H9 (cell line): Measurements from ENCODE around the gene WAC. TPM values are rescaled to one million over a fixed set of nuclear protein-coding genes. Genes with fewer than 3 reads are reported as not detected.

Experiments
- DNase-seq: peaks from one replicate; pipeline ENCODE4 v3.0.0-alpha.2; 2017
- H2AFZ ChIP-seq: one replicate; pipeline ENCODE4 v1.6.1; 2013; ENCODE audit warnings: mild to moderate bottlenecking, low read length, control low read depth, moderate library complexity
- H2AK5ac ChIP-seq: 2 replicates; pipeline ENCODE4 v1.6.1; 2013; ENCODE audit warnings: low read length, control low read depth, mixed read lengths; ENCODE audit not compliant: insufficient read length
- H2BK120ac ChIP-seq: one replicate; pipeline ENCODE4 v1.6.1; 2013; ENCODE audit warnings: low read depth, mild to moderate bottlenecking, low read length, control low read depth, inconsistent platforms; ENCODE audit not compliant: poor library complexity, severe bottlenecking
- H2BK12ac ChIP-seq: 2 replicates; pipeline ENCODE4 v1.6.1; 2013; ENCODE audit warnings: low read length, control low read depth, mixed read lengths, low read depth; ENCODE audit not compliant: insufficient read length
- H2BK15ac ChIP-seq: 2 replicates; pipeline ENCODE4 v1.6.1; 2013; ENCODE audit warnings: low read depth, low read length, control low read depth
- H2BK20ac ChIP-seq: one replicate; pipeline ENCODE4 v1.6.1; 2013; ENCODE audit warnings: low read depth, mild to moderate bottlenecking, low read length, control low read depth, inconsistent platforms; ENCODE audit not compliant: poor library complexity, severe bottlenecking
- H2BK5ac ChIP-seq: 2 replicates; pipeline ENCODE4 v1.6.1; 2013; ENCODE audit warnings: low read length, control low read depth, mixed read lengths; ENCODE audit not compliant: insufficient read length
- H3K14ac ChIP-seq: 2 replicates; pipeline ENCODE4 v1.6.1; 2013; ENCODE audit warnings: low read length, control low read depth; ENCODE audit not compliant: insufficient read depth
- H3K18ac ChIP-seq: 2 replicates; pipeline ENCODE4 v1.6.1; 2013; ENCODE audit warnings: low read depth, mild to moderate bottlenecking, mixed read lengths, low read length, control low read depth; ENCODE audit not compliant: insufficient read length
- H3K23ac ChIP-seq: 2 replicates; pipeline ENCODE4 v1.6.1; 2013; ENCODE audit warnings: low read length, control low read depth, mixed read lengths, low read depth; ENCODE audit not compliant: insufficient read length
- H3K23me2 ChIP-seq: 2 replicates; pipeline ENCODE4 v1.6.1; 2013; ENCODE audit warnings: low read depth, mild to moderate bottlenecking, mixed read lengths, low read length, control low read depth; ENCODE audit not compliant: insufficient read length, poor library complexity, severe bottlenecking
- H3K27ac ChIP-seq: 2 replicates; pipeline ENCODE4 v1.5.1; 2013; ENCODE audit warnings: low read length, control low read depth, mixed read lengths, low read depth; ENCODE audit not compliant: insufficient read length
- H3K27me3 ChIP-seq: 2 replicates; pipeline ENCODE4 v1.6.1; 2013; ENCODE audit warnings: low read length, control low read depth, inconsistent platforms; ENCODE audit not compliant: insufficient read depth
- H3K4ac ChIP-seq: 2 replicates; pipeline ENCODE4 v1.6.1; 2013; ENCODE audit warnings: low read depth, mild to moderate bottlenecking, control low read depth, inconsistent platforms, low read length, moderate library complexity
- H3K4me1 ChIP-seq: 2 replicates; pipeline ENCODE4 v1.6.1; 2013; ENCODE audit warnings: low read length, control low read depth, inconsistent platforms; ENCODE audit not compliant: insufficient read depth
- H3K4me2 ChIP-seq: 2 replicates; pipeline ENCODE4 v1.6.1; 2013; ENCODE audit warnings: low read length, control low read depth, mixed read lengths; ENCODE audit not compliant: insufficient read length, insufficient read depth
- H3K56ac ChIP-seq: 2 replicates; pipeline ENCODE4 v1.6.1; 2013; ENCODE audit warnings: low read depth, mild to moderate bottlenecking, mixed read lengths, low read length, control low read depth; ENCODE audit not compliant: insufficient read length
- H3K79me1 ChIP-seq: 2 replicates; pipeline ENCODE4 v1.6.1; 2013; ENCODE audit warnings: low read depth, mild to moderate bottlenecking, moderate library complexity, low read length, control low read depth, inconsistent platforms; ENCODE audit not compliant: insufficient read depth, poor library complexity, severe bottlenecking
- H3K79me2 ChIP-seq: 2 replicates; pipeline ENCODE4 v1.6.1; 2013; ENCODE audit warnings: low read length, control low read depth, inconsistent platforms; ENCODE audit not compliant: insufficient read depth
- H3K9ac ChIP-seq: 2 replicates; pipeline ENCODE4 v1.6.1; 2013; ENCODE audit warnings: low read length, control low read depth, mixed read lengths; ENCODE audit not compliant: insufficient read length; ENCODE audit errors: extremely low read depth
- H3K9me3 ChIP-seq: one replicate; pipeline ENCODE4 v1.6.1; 2013; ENCODE audit warnings: low read depth, low read length, inconsistent platforms; ENCODE audit not compliant: control insufficient read depth
- H3T11ph ChIP-seq: one replicate; pipeline ENCODE4 v1.6.1; 2013; ENCODE audit warnings: mild to moderate bottlenecking, low read length, control low read depth, inconsistent platforms
- H4K20me1 ChIP-seq: one replicate; pipeline ENCODE4 v1.6.1; 2013; ENCODE audit not compliant: control insufficient read depth, insufficient read length, insufficient read depth
- H4K5ac ChIP-seq: 2 replicates; pipeline ENCODE4 v1.6.1; 2013; ENCODE audit warnings: low read depth, mild to moderate bottlenecking, mixed read lengths, low read length, control low read depth; ENCODE audit not compliant: insufficient read length
- H4K8ac ChIP-seq: replicated peaks from 2 replicates; pipeline ENCODE4 v1.6.1; 2013; ENCODE audit warnings: low read length, control low read depth, mixed read lengths, low read depth; ENCODE audit not compliant: insufficient read length
- H4K91ac ChIP-seq: 2 replicates; pipeline ENCODE4 v1.6.1; 2013; ENCODE audit warnings: low read depth, mild to moderate bottlenecking, moderate library complexity, mixed read lengths, low read length, control low read depth; ENCODE audit not compliant: insufficient read length
- H3K27ac Mint-ChIP-seq, 3 experiments: 2 replicates in 2 of 3; 3 replicates in 1 of 3; pipeline ENCODE4 v1.8.0; 2020 to 2021; ENCODE audit warnings: mixed read lengths in 3 of 3, mild to moderate bottlenecking in 1 of 3, moderate library complexity in 1 of 3
- H3K27me3 Mint-ChIP-seq: 2 replicates; pipeline ENCODE4 v1.8.0; 2021; ENCODE audit warnings: low read depth, mild to moderate bottlenecking, moderate library complexity, mixed read lengths
- H3K36me3 Mint-ChIP-seq, 3 experiments: 2 replicates in 2 of 3; 3 replicates in 1 of 3; pipeline ENCODE4 v1.8.0; 2020 to 2021; ENCODE audit warnings: low read depth in 3 of 3, mixed read lengths in 3 of 3; ENCODE audit not compliant: insufficient read depth in 1 of 3
- H3K4me1 Mint-ChIP-seq, 2 experiments: 2 replicates each; pipeline ENCODE4 v1.8.0; 2020; ENCODE audit warnings: mixed read lengths in 2 of 2
- H3K4me3 Mint-ChIP-seq, 2 experiments: 2 replicates in 1 of 2; 3 replicates in 1 of 2; pipeline ENCODE4 v1.8.0; 2020 to 2021; ENCODE audit warnings: mild to moderate bottlenecking in 2 of 2, mixed read lengths in 2 of 2, moderate library complexity in 1 of 2
- H3K9me3 Mint-ChIP-seq, 2 experiments: 2 replicates in 1 of 2; 3 replicates in 1 of 2; pipeline ENCODE4 v1.8.0; 2020; ENCODE audit warnings: mild to moderate bottlenecking in 2 of 2, mixed read lengths in 2 of 2, moderate library complexity in 1 of 2
- CTCF ChIP-seq: fragments of 200-600 bp; sonication (generic); conservative IDR thresholded peaks from 3 replicates; pipeline ENCODE4 v1.8.0; 2021; ENCODE audit warnings: antibody characterized with exemption, mild to moderate bottlenecking
- WGBS: extraction: QIAGEN DNeasy Blood & Tissue Kit; methylation state at CpG from one replicate; pipeline ENCODE4 v1.1.7; 2013; ENCODE audit warnings: missing lambda C conversion rate, low lambda C conversion rate, mixed read lengths; ENCODE audit not compliant: insufficient read length; ENCODE audit errors: extremely low coverage; 5-methylcytosine and 5-hydroxymethylcytosine counted together
- total RNA-seq: library from RNA; stranded (reverse); gene quantifications from 2 replicates; pipeline ENCODE4 v1.2.1, GENCODE V29; 2021

WAC gene
- total RNA-seq, 1 experiment from 2014 or later = 130 TPM

- Mint-ChIP-seq H3K4me3 (no peak overlapping the region), H3K27ac (no peak overlapping the region), H3K27me3 (peaks cover 3% of the 10 kb centered on the region), H3K36me3 (peaks cover 0 to 3% (median 0%) of the 10 kb centered on the region in 3 experiments; a peak in 1 of 7 replicates), H3K4me1 (peaks cover 5 to 7% of the 10 kb centered on the region in 2 experiments), H3K9me3 (no peaks in the 10 kb centered on the region; a peak in 1 of 5 replicates)
- H3K4me2 ChIP-seq = no peak overlapping the region
- H3K79me2 ChIP-seq = no peaks in the 10 kb centered on the region
- no peaks in the 10 kb centered on the region for H3K27me3 ChIP-seq
- H2AFZ ChIP-seq = no peak overlapping the region
- no peaks in the 10 kb centered on the region for H3K9me3 ChIP-seq
- H3K9ac ChIP-seq = no peak overlapping the region
- no peak overlapping the region for H3K27ac ChIP-seq
- no peak overlapping the region for H4K5ac ChIP-seq
- no peaks in the 10 kb centered on the region for H3K4me1 ChIP-seq
- H3K23me2 ChIP-seq = no peaks in the 10 kb centered on the region
- H2BK15ac ChIP-seq = no peak overlapping the region
- no peak overlapping the region for H2BK12ac ChIP-seq
- H3K14ac ChIP-seq = no peak overlapping the region
- no peak overlapping the region for H3K23ac ChIP-seq
- DNase-seq = no peak
- H4K91ac ChIP-seq = no peak overlapping the region
- TF ChIP-seq CTCF = no peak
- H3K18ac ChIP-seq = no peak overlapping the region
- no peak overlapping the region for H4K8ac ChIP-seq
- no peaks in the 10 kb centered on the region for H4K20me1 ChIP-seq
- no peak overlapping the region for H2BK120ac ChIP-seq
- no peak overlapping the region for H3K56ac ChIP-seq
- H2BK5ac ChIP-seq = no peak overlapping the region
- H2BK20ac ChIP-seq = no peak overlapping the region
- no peak overlapping the region for H2AK5ac ChIP-seq
- no CpG with 5 or more reads among the region's 4 CpGs for WGBS
- H3K4ac ChIP-seq = no peak overlapping the region
- H3K79me1 ChIP-seq = no peaks in the 10 kb centered on the region
- no peak overlapping the region for H3T11ph ChIP-seq
These were observed 27.5 kb upstream of the WAC start for GRCh38 chr10:28505359-28505959.
